Caki2 (cell line): ENCODE measurements around the gene U2AF2. TPM values are rescaled to one million over a fixed set of nuclear protein-coding genes. Genes with fewer than 3 reads are reported as not detected.

Source experiments
- DNase-seq: peaks from one replicate; pipeline ENCODE4 v3.0.0-alpha.2; 2015; ENCODE audit warnings: low read depth
- in situ Hi-C: cut with HindIII; loops from 2 replicates; pipeline ENCODE4 v1.10.0; 2016; ENCODE audit warnings: low sequenced_read_pairs, low pct_unique_long_range_greater_than_20kb, mixed read lengths
- total RNA-seq: library from RNA; depleted of rRNA; stranded (reverse); fragments of >200 nt; shearing (Covaris generic); gene quantifications from 2 replicates; pipeline ENCODE4 v1.2.3, GENCODE V29; 2014; ENCODE audit warnings: low replicate concordance

The U2AF2 gene
- total RNA-seq, 1 experiment from 2014 or later, result 183 TPM

DNA sequence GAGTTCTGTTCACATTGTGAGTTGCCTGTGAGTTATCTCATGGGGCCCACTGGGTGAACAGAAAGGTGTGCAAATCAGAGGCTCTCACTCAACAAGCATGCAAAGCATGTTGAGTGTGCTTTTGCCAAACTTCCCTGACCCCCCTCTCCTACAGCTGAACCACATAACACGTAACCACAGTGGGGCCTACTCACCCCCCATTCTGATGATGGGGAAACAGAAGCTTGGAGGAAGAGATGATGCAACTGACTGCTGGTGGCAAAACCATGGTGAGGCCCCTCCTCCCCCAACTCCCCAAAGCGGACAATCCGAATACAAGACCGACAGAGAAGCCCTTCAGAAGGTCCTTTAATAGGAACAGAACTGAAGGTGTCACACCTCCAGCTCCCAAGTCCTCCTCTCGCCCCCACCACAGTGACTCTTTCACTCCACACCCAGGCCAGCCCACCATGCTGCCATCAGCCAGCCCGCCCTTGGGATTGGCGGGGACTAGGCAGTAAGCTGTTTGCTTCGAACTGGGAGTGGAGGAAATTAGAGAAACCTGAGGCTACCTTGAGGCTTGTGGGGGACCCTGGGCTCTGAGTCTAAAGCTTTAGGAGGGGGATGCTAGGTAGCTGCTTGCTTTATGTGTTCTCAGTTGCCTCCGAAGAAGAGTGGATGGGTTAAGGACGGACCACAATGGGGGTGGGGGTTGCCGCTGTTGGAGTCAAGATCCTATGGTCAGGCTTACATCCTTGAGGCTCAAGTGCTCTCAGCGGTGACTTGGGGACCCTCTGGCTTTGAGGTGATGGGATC, 34.2 kb upstream of the U2AF2 start:
- no peak for DNase-seq
- in situ Hi-C loops, result loop anchor here (10.0 kb wide), 1 partner anchor 446 kb away; no protein-coding TSS in a partner anchor

- in situ Hi-C loops, result loop anchor here (10.0 kb wide), 1 partner anchor 446 kb away; no protein-coding TSS in a partner anchor
- no peak for DNase-seq
These were observed 33.6 kb upstream of the U2AF2 start for GRCh38 chr19:55621205-55621672.

GRCh38 chr19:55621673-55622231, 33.1 kb upstream of the U2AF2 start:
- DNase-seq, result no peak
- in situ Hi-C loops, result loop anchor here (10.0 kb wide), 1 partner anchor 447 kb away; no protein-coding TSS in a partner anchor

DNA sequence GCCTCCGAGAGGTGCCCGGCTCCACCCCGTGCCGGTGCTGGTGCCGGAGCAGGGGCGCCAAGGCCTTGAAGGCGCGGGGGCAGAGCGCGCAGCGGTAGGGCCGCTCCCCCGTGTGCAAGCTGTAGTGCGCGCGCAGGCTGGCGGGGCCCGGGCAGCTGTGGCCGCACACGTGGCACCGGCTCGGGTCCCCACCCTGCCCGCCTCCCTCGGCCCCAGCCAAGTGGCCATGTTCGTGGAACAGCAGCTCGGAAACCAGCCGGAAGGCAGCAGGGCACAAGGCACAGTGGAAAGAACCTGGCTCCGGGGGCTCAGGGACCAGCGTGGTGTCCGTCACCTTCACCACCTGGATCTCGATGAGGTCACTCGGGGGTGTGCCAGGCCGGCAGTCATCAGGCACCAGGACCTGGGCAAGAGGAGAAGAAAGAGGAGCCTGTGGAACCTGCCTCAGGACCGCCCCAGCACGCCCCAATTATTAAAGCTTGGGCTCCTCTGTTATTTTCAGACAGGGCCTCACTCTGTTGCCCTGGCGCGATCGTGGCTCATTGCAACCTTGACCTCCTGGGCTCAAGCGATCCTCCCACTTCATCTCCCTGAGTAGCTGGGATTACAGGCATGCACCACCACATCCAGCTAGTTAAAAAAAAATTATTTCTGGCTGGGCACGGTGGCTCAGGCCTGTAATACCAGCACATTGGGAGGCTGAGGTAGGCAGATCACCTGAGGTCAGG, 32.4 kb upstream of the U2AF2 start:
- in situ Hi-C loops, result loop anchor here (10.0 kb wide), 1 partner anchor 448 kb away; no protein-coding TSS in a partner anchor
- DNase-seq, result no peak

GRCh38 chr19:55623130-55623529, 31.7 kb upstream of the U2AF2 start:
- in situ Hi-C loops, result loop anchor here (10.0 kb wide), 1 partner anchor 448 kb away; no protein-coding TSS in a partner anchor
- no peak for DNase-seq

DNA sequence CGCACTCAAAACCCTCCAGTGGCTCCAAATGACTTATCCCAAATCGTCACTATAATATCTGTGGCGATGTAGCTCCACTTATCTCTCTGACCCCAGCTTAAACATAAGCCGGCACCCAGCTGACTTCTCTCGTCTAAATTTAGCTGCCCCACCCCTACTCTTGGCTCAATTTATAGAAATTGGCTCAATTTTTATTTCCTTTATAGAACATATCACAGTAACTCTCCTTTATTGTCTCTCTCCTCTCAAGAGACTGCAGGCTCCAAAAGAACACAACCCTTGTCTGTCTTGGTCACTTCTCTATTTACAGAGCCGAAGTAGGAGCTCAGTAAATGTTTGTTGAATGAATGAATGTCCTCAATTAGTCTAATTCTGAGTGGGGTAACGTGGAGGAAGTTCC, 31.3 kb upstream of the U2AF2 start:
- DNase-seq, result no peak
- in situ Hi-C loops, result loop anchor here (10.0 kb wide), 1 partner anchor 449 kb away; no protein-coding TSS in a partner anchor

GRCh38 chr19:55624109-55625003, 30.5 kb upstream of the U2AF2 start, which contains the start of gene ZNF784:
ZNF784 (minus strand) TSS chr19:55624566; CDS start chr19:55624561, 5 bp downstream.
- in situ Hi-C loops, result loop anchor here (10.0 kb wide), 1 partner anchor 450 kb away; no protein-coding TSS in a partner anchor
- peak; percentile 82 for DNase-seq

- DNase-seq, result no peak
These were observed 29.9 kb upstream of the U2AF2 start for GRCh38 chr19:55625004-55625326.

GRCh38 chr19:55626350-55626749, 28.5 kb upstream of the U2AF2 start:
- no peak for DNase-seq
- in situ Hi-C loops, result loop anchor here (10.0 kb wide), 1 partner anchor 452 kb away; no protein-coding TSS in a partner anchor

More at GRCh38 chr19:55625004-55625326, 29.9 kb upstream of the U2AF2 start:
- in situ Hi-C loops, result loop anchor here (10.0 kb wide), 1 partner anchor 450 kb away; no protein-coding TSS in a partner anchor

DNA sequence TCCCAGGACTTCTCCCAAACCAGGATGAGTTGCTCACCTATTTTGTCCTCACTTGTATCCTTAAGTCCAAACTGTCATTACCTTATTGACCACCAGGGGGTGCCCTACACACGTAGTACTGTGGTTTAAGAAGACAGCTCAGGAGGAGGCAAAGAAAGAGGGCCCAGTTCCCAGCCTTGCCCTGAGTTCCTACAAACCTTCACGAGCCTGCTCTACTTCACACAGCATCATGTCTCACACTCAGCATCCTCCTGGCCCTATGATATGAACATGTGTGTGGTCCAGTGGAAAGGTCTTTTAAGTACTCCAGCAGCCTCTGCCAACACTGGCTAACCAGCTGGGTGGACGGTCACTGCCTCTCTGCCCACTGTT, 22.4 kb upstream of the U2AF2 start:
- in situ Hi-C loops, result no loop called here
- DNase-seq, result peak; percentile 84

GRCh38 chr19:55633861-55634260, 21.0 kb upstream of the U2AF2 start:
- in situ Hi-C loops, result no loop called here
- DNase-seq, result no peak

- DNase-seq, result no peak
- in situ Hi-C loops, result no loop called here
These were observed 19.5 kb upstream of the U2AF2 start for GRCh38 chr19:55635334-55635717.

DNA sequence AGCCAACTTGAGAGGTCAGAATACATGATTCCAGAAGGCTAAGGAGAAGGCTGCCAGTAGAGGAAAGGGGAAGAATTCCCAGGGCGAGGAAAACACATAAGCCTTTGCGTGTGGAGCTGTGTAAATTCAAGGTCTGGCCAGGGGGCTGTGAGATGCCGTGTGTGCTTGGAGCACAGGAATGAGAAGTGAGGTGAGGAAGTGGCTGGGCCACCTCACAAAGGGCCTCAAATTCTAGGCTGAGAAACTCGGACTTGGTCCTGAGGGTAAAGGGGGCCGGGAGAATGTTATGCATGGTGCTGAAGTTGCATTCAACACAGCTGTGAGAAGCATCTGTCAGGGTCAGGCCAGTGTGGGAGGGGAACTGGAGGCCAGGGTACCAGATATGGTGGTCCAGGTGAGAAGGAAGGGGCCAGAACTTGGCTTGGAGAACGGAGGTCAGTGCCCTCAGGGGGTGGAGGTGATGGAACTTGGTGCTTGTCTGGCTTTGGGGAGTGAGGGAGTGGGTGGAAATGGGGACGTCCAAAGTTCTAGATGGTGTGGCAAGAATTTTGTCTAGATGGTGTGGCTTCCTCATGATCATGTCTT, 18.9 kb upstream of the U2AF2 start:
- no peak for DNase-seq
- in situ Hi-C loops, result no loop called here

GRCh38 chr19:55636723-55637122, 18.1 kb upstream of the U2AF2 start:
- in situ Hi-C loops, result no loop called here
- no peak for DNase-seq

- in situ Hi-C loops, result no loop called here
These were observed 17.3 kb upstream of the U2AF2 start for GRCh38 chr19:55637534-55637933.

GRCh38 chr19:55638864-55639359, 15.9 kb upstream of the U2AF2 start:
- in situ Hi-C loops, result no loop called here
- no peak for DNase-seq

More at GRCh38 chr19:55637534-55637933, 17.3 kb upstream of the U2AF2 start:
- DNase-seq, result no peak

DNA sequence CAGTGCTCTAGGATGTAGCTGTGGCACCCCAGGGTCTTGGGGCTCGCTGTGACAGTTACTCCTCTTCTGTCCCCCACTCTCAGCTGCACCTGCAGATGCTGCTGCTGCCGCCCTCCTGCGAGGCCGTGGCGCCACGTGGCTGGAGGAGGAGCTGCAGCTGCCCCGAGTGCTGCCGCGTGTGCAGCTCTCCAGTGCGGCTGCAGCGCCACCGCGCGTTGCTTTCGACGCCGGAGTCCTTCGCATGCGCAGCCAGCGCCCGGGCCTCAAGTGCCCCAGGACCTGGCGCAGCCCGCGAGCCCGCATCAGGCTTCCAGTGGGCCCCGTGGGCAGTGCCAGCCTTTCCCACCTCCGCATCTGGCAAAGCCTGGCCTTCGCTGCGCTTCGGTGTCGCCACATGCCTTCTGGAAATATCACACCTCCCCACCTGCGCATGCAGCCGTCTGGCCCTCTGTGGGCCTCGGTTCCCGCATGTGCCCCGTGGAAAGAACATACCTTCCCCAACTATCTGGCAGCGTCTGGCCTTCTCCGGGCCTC, 14.7 kb upstream of the U2AF2 start:
- in situ Hi-C loops, result no loop called here

More for the DNA sequence above, 14.7 kb upstream of the U2AF2 start:
- peak; percentile 44 for DNase-seq
